NCI-H2196 treated with DMSO at 0.1 percent for 48 hours (cell line): ENCODE measurements around the gene CTNNB1.

Experiments used
- DNase-seq: peaks from one replicate; lab custom pipeline; 2025; ENCODE audit not compliant: unreplicated experiment; lab: John Stamatoyannopoulos, UW

CTNNB1 gene

DNA sequence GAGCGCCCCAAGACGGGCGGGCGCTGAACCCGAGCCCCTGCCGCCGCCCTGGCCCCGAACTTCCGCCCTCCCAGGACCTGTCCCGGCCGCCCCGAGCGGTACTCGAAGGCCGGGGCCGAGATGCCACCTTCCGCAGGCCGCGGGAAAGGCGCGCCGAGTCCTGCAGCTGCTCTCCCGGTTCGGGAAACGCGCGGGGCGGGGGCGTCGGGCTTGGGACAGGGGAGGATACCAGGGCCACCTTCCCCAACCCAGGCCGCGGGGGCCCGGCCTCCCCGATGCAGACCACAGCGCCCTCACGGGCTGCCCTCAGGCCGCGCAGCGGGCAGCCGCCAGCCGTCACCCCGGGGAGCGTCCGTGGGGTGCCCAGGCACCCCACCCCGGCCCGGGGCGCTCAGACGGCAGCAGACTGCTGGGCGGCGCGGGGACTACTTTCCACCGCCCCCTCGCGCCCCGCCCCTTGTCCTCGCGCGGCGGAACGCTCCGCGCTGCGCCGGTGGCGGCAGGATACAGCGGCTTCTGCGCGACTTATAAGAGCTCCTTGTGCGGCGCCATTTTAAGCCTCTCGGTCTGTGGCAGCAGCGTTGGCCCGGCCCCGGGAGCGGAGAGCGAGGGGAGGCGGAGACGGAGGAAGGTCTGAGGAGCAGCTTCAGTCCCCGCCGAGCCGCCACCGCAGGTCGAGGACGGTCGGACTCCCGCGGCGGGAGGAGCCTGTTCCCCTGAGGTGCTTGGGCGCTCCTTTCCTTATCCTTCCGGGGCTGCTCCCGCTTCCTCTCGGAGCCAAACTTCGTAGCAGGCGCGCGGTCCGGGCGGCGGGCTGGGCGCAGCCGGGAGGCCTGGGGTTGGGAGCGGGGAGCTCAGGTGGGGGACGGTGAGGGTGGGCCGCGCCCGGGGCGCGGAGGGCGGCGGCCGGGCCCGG, at the start of gene CTNNB1:
CTNNB1 (plus strand) TSS at position 556 of the 916 bp plus-strand sequence. CDS start 24,564 bp downstream, outside the sequence.
- DNase-seq: peak; percentile 17

- DNase-seq: no peak
Observed at GRCh38 chr3:41155834-41156233, 43.5 kb upstream of the CTNNB1 start.

- DNase-seq: no peak
Observed at GRCh38 chr3:41158947-41159346, 40.4 kb upstream of the CTNNB1 start.

DNA sequence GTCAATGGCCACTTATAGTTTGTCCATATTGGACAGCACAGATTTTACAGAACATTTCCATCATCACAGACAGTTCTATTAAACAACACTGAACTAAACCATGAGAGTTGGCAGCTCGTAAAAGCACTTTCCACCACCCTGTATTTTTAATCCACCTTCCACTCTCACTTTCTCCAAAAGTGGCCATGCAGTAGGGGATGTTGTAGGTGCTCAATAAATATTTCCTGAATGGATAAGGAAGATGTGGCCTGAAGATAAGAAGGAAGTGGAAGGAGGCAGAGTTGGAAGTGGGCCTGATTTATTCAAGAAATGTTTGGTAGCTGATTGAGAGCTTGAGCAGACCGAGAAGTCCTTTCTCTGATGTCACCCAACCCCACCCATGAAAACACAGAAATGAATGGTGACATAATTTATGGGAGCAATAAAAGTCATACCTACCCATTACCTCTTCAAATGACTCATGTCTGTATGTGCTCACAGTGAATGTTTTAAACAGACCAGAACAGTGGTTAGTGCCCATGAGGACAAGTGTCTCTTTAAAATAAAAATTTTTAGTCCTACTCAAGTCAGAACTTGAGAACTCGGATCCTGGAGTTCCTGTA, 39.6 kb upstream of the CTNNB1 start:
- DNase-seq: no peak

DNA sequence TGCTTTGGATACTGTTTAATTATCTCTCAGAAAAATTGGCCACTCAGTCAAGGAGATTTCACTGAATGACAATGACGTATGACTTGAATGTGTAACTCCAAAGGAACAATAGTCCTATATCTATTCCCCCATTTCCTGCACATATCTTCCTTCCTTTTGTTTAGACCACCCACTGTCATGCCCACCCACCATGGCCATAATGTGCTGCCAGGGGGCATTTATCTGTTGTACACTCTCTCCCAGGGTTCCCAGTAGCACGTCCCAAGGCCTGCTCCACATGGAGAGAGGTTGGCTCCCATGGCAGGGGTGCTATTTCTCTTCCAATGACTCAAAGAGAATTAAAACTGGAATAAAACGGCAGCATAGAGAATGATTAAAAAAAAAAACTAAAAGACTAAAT, 36.8 kb upstream of the CTNNB1 start:
- DNase-seq: no peak

GRCh38 chr3:41163006-41163405, 36.3 kb upstream of the CTNNB1 start:
- DNase-seq: no peak

- no peak for DNase-seq
Observed at GRCh38 chr3:41163421-41163820, 35.9 kb upstream of the CTNNB1 start.

- no peak for DNase-seq
Observed at GRCh38 chr3:41164777-41165176, 34.5 kb upstream of the CTNNB1 start.

GRCh38 chr3:41167722-41168497, 31.4 kb upstream of the CTNNB1 start:
- DNase-seq: no peak

GRCh38 chr3:41169023-41169422, 30.3 kb upstream of the CTNNB1 start:
- DNase-seq: no peak

GRCh38 chr3:41173926-41174885, 25.1 kb upstream of the CTNNB1 start:
- no peak for DNase-seq

- no peak for DNase-seq
Observed at GRCh38 chr3:41175365-41175764, 23.9 kb upstream of the CTNNB1 start.

DNA sequence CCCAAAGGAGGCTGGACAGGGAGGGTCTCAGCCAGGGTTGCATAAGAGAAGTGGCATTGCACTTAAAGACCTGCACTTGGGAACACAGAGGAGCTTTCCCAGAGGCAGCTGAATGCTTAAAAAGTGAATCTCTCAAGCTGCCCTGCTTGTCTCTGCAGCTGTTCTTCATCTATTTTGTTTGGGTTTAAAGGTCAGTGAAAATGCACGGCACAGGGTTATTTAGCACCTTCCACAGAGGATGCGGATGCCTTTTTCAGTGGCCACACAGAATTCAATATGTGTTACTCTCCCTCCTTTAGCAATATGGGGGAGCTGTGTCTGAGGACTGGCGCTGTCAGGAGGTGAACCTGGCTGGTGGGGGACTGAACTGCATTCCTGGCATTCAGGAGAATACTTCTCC, 22.7 kb upstream of the CTNNB1 start:
- DNase-seq: no peak

- no peak for DNase-seq
Observed at GRCh38 chr3:41178576-41178975, 20.7 kb upstream of the CTNNB1 start.

- no peak for DNase-seq
Observed at GRCh38 chr3:41180396-41180795, 18.9 kb upstream of the CTNNB1 start.

DNA sequence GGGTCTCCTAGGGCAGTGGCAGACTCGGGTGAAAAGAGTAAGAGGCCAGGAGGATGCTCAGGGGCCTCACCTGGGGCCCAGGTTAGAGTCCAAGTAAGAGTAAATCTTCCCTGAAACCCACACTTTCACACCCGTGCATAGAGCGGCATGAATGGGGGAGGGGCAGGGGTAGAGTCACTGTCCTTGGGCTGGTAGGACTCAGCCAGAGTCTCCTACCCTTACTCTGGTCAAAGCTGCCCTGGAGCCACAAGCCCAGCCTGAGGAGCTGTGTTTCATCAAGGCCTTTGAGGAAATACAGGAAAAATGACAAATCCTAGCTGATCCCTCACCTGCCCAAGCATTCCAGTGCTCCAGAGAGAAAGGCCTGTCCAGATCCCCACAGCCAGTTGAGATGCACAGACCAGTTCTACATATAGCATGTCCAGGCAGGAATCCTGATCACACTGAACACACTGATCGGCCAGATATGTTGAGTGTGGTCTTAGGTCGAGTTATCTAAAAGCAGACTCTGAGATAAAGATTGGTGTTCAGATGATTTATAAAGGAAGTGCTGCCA, 16.7 kb upstream of the CTNNB1 start:
- no peak for DNase-seq

- no peak for DNase-seq
Observed at GRCh38 chr3:41184394-41184793, 14.9 kb upstream of the CTNNB1 start.

- no peak for DNase-seq
Observed at GRCh38 chr3:41186297-41186696, 13.0 kb upstream of the CTNNB1 start.

DNA sequence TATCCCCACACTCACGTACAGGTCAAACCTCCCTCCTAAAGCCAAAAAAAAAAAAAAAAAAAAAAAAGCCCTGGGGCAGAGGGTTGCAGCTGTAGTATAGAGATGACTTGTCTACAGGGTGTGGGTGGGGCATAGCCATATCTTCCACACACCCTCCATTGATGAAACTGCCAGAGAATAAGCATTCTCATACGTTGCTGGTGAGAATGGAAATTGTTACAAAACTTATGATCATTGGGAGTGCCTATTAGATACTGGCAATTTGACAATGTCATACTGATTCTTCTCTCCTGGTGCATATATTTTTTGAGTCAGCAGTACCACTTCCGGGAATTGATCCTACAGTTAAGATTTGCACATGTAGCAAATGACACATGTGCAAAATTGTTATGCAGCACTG, 11.0 kb upstream of the CTNNB1 start:
- DNase-seq: no peak
